PC-3 (cell line): ENCODE results near the gene ECEL1.

Experiments used
- CTCF ChIP-seq: fragments of 300-600 bp; sonication (generic); conservative IDR thresholded peaks from 2 replicates; pipeline ENCODE4 v1.5.1; 2017; ENCODE audit warnings: antibody characterized with exemption, low read depth, mild to moderate bottlenecking, low read length
- EZH2 ChIP-seq: fragments of 300-600 bp; sonication (generic); IDR thresholded peaks from one replicate; pipeline ENCODE4 v1.6.1; 2017; ENCODE audit warnings: antibody characterized with exemption, mild to moderate bottlenecking, low read length; ENCODE audit not compliant: unreplicated experiment

DNA sequence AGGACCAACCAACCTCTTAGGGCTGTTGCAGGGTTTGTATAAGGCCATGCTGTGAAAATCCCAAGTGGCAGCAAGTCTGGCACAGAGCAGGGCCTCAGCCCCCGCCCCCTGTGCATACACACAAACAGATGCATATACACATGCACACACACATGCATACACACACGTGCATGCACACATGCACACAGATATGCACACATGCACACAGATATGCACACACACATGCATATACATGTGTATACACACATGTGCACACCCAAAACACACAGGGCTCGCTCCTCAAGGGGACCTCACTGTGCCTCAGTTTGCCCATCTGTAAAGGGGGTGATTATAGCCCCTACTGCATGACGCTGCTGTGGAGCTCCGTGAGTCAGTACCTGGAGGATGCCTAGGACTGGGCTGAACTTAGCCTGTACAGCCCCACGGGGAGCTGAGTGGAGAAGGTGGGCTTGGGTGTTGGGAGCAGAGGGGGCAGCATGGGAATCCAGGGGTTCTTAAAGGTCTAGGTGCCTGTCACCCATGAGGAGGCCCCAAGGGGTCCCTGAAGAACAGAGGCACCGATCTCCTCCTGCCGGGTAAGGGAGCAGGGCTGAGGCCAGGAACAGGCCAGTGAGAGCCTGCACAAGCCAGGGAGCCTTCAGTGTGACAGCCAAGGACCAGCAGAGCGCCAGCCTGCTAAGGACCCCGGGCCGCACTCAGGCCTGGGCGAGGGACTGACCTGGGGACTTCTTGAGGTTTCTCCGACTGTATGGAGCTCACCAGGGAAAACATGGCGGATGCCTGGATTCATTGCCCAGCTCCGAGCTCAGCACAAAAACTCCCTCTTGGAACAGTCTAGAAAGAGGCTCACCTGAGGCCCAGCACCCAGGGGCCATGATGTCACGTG is 55.7 kb downstream of the ECEL1 start:
- no peak for TF ChIP-seq CTCF
- TF ChIP-seq EZH2 = no peak
